Measurements from ENCODE around the gene NDUFB10. TPM values are rescaled to one million over a fixed set of nuclear protein-coding genes. Genes with fewer than 3 reads are reported as not detected.

NDUFB10 gene
- total RNA-seq, 2 experiments from 2014 or later = 126 to 129 TPM

DNA sequence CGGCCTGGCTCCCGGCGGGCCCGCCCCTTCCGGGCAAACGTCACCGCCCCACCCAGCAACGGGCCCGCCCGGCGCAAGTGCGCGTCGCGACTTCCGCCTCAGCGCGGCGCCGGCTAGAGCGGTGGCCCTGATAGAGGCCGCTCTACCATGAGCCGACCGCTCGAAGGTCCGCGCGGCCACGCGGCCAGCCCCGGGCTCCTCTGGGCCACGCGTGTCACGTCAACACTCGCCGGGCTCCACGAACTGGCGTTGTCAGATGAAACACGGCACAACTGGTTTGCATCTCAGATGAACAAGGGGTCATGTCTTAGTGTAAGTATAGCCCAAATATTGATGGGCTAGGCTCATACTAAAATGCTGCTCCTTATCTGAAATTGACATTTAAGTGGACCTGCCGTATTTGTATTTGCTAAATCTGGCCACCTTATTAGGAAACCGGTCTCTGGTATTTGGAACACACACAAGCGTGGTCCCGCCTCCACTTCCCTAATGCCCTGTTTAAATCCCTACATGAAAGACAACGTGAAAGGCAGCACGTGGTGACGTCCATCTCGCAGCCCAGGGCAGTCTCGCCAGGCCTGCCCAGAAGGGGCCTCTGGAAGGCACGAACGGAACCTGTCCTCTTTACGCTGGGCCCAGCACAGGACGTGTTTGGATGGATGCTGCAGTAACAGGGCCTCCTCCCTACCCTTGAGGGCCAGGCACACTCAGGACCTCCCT is 50.6 kb downstream of the NDUFB10 start, which contains the start of gene ZNF598:
Gene ZNF598, minus strand, starts transcription at position 31 of the 720 bp plus-strand sequence.
- no peaks in the 10 kb centered on the region for H3K9me3 Mint-ChIP-seq
- H3K27ac Mint-ChIP-seq = peak within 1 kb of the TSS; percentile 94
- ATAC-seq = peak; percentile 94

More for the DNA sequence above, 50.6 kb downstream of the NDUFB10 start, which contains the start of gene ZNF598:
- intact Hi-C loops (cut with micrococcal nuclease) = no loop called here
- CTCF ChIA-PET = interaction anchor here (2.2 kb wide), 1 partner anchor 131 kb away, joined by 8 read pairs; no protein-coding TSS in a partner anchor
- Mint-ChIP-seq H3K27me3 (no peaks in the 10 kb centered on the region), H3K4me1 (ENCODE audit: low read depth) (peaks cover 39% of the 10 kb centered on the region), H3K36me3 (ENCODE audit: low read depth) (peaks cover 34% of the 10 kb centered on the region), H3K4me3 (peak within 1 kb of the TSS; percentile 97)
- POLR2A ChIA-PET = interaction anchor here (1.1 to 2.8 kb wide), 5 partner anchors 14 to 142 kb away, joined by 5 to 12 read pairs (median 8); partner anchors contain the start of genes RPS2 and TBL3
- TF ChIP-seq, protein P1, sequence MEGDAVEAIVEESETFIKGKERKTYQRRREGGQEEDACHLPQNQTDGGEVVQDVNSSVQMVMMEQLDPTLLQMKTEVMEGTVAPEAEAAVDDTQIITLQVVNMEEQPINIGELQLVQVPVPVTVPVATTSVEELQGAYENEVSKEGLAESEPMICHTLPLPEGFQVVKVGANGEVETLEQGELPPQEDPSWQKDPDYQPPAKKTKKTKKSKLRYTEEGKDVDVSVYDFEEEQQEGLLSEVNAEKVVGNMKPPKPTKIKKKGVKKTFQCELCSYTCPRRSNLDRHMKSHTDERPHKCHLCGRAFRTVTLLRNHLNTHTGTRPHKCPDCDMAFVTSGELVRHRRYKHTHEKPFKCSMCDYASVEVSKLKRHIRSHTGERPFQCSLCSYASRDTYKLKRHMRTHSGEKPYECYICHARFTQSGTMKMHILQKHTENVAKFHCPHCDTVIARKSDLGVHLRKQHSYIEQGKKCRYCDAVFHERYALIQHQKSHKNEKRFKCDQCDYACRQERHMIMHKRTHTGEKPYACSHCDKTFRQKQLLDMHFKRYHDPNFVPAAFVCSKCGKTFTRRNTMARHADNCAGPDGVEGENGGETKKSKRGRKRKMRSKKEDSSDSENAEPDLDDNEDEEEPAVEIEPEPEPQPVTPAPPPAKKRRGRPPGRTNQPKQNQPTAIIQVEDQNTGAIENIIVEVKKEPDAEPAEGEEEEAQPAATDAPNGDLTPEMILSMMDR (IDR thresholded peaks at IDR 0.05) = no peak
- DNase-seq = peak; percentile 83

Other genes starting within 250 kb of the NDUFB10 start
- 10 to 100 TPM; 37.8 to 39.6 TPM for gene NME3, start 188.0 kb upstream of the NDUFB10 start, total RNA-seq
- gene EME2, start 186.7 kb upstream of the NDUFB10 start, total RNA-seq = 10 to 100 TPM; 15.5 to 15.6 TPM
- gene MRPS34, start 186.4 kb upstream of the NDUFB10 start, total RNA-seq = 100 to 1,000 TPM; 175 to 193 TPM
- 10 to 100 TPM; 14.4 to 15.2 TPM for gene SPSB3, start 177.0 kb upstream of the NDUFB10 start, total RNA-seq
- gene NUBP2, start 176.6 kb upstream of the NDUFB10 start, total RNA-seq = 10 to 100 TPM; 43.5 to 45.0 TPM
- not detected for gene IGFALS, start 165.8 kb upstream of the NDUFB10 start, total RNA-seq
- gene HAGH, start 132.7 kb upstream of the NDUFB10 start, total RNA-seq = 10 to 100 TPM; 32.0 to 35.7 TPM
- gene FAHD1, start 132.3 kb upstream of the NDUFB10 start, total RNA-seq = 10 to 100 TPM; 14.2 to 17.8 TPM
- under 1 TPM; 0.34 to 0.40 TPM for gene MEIOB, start 87.4 kb upstream of the NDUFB10 start, total RNA-seq
- gene HS3ST6, start 41.1 kb upstream of the NDUFB10 start, total RNA-seq = not detected
- 10 to 100 TPM; 15.5 to 18.1 TPM for gene MSRB1, start 16.3 kb upstream of the NDUFB10 start, total RNA-seq
- gene RPL3L, start 4.8 kb upstream of the NDUFB10 start, total RNA-seq = not detected
- 1,000 to 10,000 TPM; 5,572 to 5,598 TPM for gene RPS2, start 5.3 kb downstream of the NDUFB10 start, total RNA-seq
- not detected for gene RNF151, start 7.3 kb downstream of the NDUFB10 start, total RNA-seq
- gene TBL3, start 12.5 kb downstream of the NDUFB10 start, total RNA-seq = 10 to 100 TPM; 54.4 to 56.0 TPM
- under 1 TPM in 1 of 2 experiments, not detected in 1; 0.31 TPM for gene NOXO1, start 21.9 kb downstream of the NDUFB10 start, total RNA-seq
- 10 to 100 TPM; 33.5 to 33.9 TPM for gene GFER, start 24.7 kb downstream of the NDUFB10 start, total RNA-seq
- gene SYNGR3, start 30.4 kb downstream of the NDUFB10 start, total RNA-seq = 1 to 10 TPM; 5.4 to 7.2 TPM
- gene ZNF598, start 50.3 kb downstream of the NDUFB10 start, total RNA-seq = 10 to 100 TPM; 85.5 to 90.3 TPM
- gene NPW, start 60.2 kb downstream of the NDUFB10 start, total RNA-seq = 10 to 100 TPM; 24.3 to 28.3 TPM
- gene NHERF2, start 67.4 kb downstream of the NDUFB10 start, total RNA-seq = 1 to 10 TPM; 2.8 to 3.0 TPM
- gene NTHL1, start 88.3 kb downstream of the NDUFB10 start, total RNA-seq = 10 to 100 TPM; 28.2 to 29.8 TPM
- gene TSC2, start 88.4 kb downstream of the NDUFB10 start, total RNA-seq = 10 to 100 TPM; 54.4 to 57.3 TPM
- gene PKD1, start 176.4 kb downstream of the NDUFB10 start, total RNA-seq = 10 to 100 TPM; 74.7 to 85.1 TPM
- under 1 TPM; 0.34 to 0.49 TPM for gene RAB26, start 189.1 kb downstream of the NDUFB10 start, total RNA-seq
- gene TRAF7, start 196.2 kb downstream of the NDUFB10 start, total RNA-seq = 10 to 100 TPM; 74.8 to 80.2 TPM
- 1 to 10 TPM; 4.4 to 7.2 TPM for gene CASKIN1, start 237.1 kb downstream of the NDUFB10 start, total RNA-seq
- gene MLST8, start 245.9 kb downstream of the NDUFB10 start, total RNA-seq = 10 to 100 TPM; 70.0 to 70.7 TPM

All from activated CD8-positive, alpha-beta T cell treated with anti-CD3 and anti-CD28 coated beads for 36 hours (primary cell).